ENCODE data around the gene APOC4.

DNA sequence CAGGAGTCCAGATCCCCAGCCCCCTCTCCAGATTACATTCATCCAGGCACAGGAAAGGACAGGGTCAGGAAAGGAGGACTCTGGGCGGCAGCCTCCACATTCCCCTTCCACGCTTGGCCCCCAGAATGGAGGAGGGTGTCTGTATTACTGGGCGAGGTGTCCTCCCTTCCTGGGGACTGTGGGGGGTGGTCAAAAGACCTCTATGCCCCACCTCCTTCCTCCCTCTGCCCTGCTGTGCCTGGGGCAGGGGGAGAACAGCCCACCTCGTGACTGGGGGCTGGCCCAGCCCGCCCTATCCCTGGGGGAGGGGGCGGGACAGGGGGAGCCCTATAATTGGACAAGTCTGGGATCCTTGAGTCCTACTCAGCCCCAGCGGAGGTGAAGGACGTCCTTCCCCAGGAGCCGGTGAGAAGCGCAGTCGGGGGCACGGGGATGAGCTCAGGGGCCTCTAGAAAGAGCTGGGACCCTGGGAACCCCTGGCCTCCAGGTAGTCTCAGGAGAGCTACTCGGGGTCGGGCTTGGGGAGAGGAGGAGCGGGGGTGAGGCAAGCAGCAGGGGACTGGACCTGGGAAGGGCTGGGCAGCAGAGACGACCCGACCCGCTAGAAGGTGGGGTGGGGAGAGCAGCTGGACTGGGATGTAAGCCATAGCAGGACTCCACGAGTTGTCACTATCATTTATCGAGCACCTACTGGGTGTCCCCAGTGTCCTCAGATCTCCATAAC lies 36.4 kb upstream of the APOC4 start, which contains the start of gene APOE:
- TF ChIP-seq, protein P1, sequence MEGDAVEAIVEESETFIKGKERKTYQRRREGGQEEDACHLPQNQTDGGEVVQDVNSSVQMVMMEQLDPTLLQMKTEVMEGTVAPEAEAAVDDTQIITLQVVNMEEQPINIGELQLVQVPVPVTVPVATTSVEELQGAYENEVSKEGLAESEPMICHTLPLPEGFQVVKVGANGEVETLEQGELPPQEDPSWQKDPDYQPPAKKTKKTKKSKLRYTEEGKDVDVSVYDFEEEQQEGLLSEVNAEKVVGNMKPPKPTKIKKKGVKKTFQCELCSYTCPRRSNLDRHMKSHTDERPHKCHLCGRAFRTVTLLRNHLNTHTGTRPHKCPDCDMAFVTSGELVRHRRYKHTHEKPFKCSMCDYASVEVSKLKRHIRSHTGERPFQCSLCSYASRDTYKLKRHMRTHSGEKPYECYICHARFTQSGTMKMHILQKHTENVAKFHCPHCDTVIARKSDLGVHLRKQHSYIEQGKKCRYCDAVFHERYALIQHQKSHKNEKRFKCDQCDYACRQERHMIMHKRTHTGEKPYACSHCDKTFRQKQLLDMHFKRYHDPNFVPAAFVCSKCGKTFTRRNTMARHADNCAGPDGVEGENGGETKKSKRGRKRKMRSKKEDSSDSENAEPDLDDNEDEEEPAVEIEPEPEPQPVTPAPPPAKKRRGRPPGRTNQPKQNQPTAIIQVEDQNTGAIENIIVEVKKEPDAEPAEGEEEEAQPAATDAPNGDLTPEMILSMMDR (IDR thresholded peaks at IDR 0.05): no peak
- TF ChIP-seq EP300 (IDR thresholded peaks at IDR 0.05) (no peak), POLR2A (IDR thresholded peaks at IDR 0.05) (no peak), POLR2AphosphoS5 (IDR thresholded peaks at IDR 0.05) (no peak)
